ENCODE measurements around the gene DDIT4L. TPM values are rescaled to one million over a fixed set of nuclear protein-coding genes. Genes with fewer than 3 reads are reported as not detected.

Gene DDIT4L
- total and polyA plus RNA-seq, 2 donors (not counting 1 experiment from before 2014, with no cell fraction given): 6.4 to 14.2 TPM

DNA sequence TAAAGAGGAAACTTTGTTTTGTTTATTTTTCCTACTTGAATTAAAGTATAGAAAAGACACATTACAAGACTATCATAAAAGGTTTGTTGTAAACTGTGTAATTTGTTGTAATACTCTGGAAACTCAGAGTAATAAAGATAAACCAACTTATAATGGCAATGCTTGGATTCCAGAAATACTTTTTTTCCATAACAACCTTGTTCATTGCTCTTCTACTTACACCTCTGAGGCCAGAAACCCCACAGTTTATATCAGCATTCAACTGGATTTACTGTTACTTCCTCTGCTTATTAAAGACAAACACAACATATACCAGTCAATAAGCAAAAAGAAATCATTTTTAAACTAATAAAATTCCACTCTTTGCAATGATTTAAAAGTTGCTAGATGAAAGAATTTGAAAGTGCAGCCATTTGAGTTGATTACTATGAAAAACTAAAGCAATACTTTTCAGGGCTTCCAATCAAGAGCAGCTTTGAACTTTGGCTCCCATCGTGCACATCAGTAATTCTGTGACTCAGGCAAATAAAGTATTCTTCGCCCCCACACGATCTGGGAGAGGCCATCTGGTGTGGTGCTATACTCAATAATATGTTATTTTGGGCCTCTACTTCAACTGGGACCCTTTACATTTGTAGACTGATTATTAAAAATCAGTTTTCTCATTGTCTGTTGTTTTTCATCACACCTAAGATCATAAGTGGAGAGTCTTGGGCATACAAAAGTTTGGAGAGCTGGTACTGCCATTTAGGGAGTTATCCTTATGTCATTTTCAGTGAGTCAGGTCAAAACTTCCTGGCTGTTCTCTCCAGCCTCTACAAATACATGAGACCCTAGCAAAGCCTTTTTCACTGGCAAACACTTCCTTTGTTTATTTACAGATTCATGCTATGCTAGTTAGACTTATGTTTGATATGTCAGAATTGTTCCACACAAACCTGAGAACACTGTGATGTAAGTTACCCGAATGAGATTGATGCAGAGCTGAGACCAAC is 20.5 kb downstream of the DDIT4L start:
- no peak for TF ChIP-seq CTCF (conservative IDR thresholded peaks at IDR 0.05 in 1 of 2, IDR thresholded peaks at IDR 0.05 in 1 of 2; ENCODE audit: low read depth in 1 of 2, low read length in 2 of 2)
- no peak for TF ChIP-seq EZH2 (IDR thresholded peaks at IDR 0.05; ENCODE audit: low read length, missing control alignments)
- Histone ChIP-seq H3K9ac (ENCODE audit: insufficient read depth, low read length) (no peak overlapping the region), H3K79me2 (ENCODE audit: control insufficient read depth, insufficient read depth, low read length) (no peaks in the 10 kb centered on the region)

GRCh38 chr4:100168521-100168920 is 21.7 kb downstream of the DDIT4L start:
- Histone ChIP-seq H2AFZ (ENCODE audit: low read length) (peak overlapping the region; percentile 37), H3K9ac (ENCODE audit: insufficient read depth, low read length) (no peak overlapping the region), H3K9me3 (ENCODE audit: control insufficient read depth, insufficient read depth, low read depth, low read length) (no peaks in the 10 kb centered on the region), H3K27me3 (ENCODE audit: control insufficient read depth, insufficient read depth, low read length) (no peaks in the 10 kb centered on the region), H3K79me2 (ENCODE audit: control insufficient read depth, insufficient read depth, low read length) (no peaks in the 10 kb centered on the region), H3K4me3 (replicated peaks in 1 of 4; ENCODE audit: control extremely low read depth in 1 of 4, insufficient read depth in 1 of 4, low read depth in 3 of 4, low read length in 4 of 4) (peak overlapping the region in 1 of 4 experiments; percentile 9), H3K36me3 (ENCODE audit: control insufficient read depth, insufficient read depth, low read length) (no peaks in the 10 kb centered on the region), H3K27ac (ENCODE audit: insufficient read depth, low read length) (peak overlapping the region; percentile 27), H3K4me1 (ENCODE audit: control insufficient read depth, extremely low read depth, insufficient read depth, low read length) (no peaks in the 10 kb centered on the region), H3K4me2 (ENCODE audit: extremely low read depth, insufficient read depth, low read length) (peak overlapping the region; percentile 59), H4K20me1 (ENCODE audit: control insufficient read depth, extremely low read depth, insufficient read depth, low read length) (no peaks in the 10 kb centered on the region)
- no peak for TF ChIP-seq EZH2 (IDR thresholded peaks at IDR 0.05; ENCODE audit: low read length, missing control alignments)
- TF ChIP-seq CTCF (conservative IDR thresholded peaks at IDR 0.05 in 1 of 2, IDR thresholded peaks at IDR 0.05 in 1 of 2; ENCODE audit: low read depth in 1 of 2, low read length in 2 of 2): no peak
- peak; percentile 30 to 40 for DNase-seq (ENCODE audit: low read depth in 2 of 2)

More for the DNA sequence above, 20.5 kb downstream of the DDIT4L start:
- H2AFZ ChIP-seq (ENCODE audit: low read length): no peak overlapping the region
- no peaks in the 10 kb centered on the region for H3K4me1 ChIP-seq (ENCODE audit: control insufficient read depth, extremely low read depth, insufficient read depth, low read length)
- H3K4me2 ChIP-seq (ENCODE audit: extremely low read depth, insufficient read depth, low read length): no peak overlapping the region
- no peaks in the 10 kb centered on the region for H4K20me1 ChIP-seq (ENCODE audit: control insufficient read depth, extremely low read depth, insufficient read depth, low read length)
- peak in 1 of 2 donors; percentile 15 for DNase-seq (ENCODE audit: low read depth in 2 of 2)
- H3K27ac ChIP-seq (ENCODE audit: insufficient read depth, low read length): peak overlapping the region; percentile 16
- H3K36me3 ChIP-seq (ENCODE audit: control insufficient read depth, insufficient read depth, low read length): no peaks in the 10 kb centered on the region
- no peaks in the 10 kb centered on the region for H3K27me3 ChIP-seq (ENCODE audit: control insufficient read depth, insufficient read depth, low read length)
- H3K9me3 ChIP-seq (ENCODE audit: control insufficient read depth, insufficient read depth, low read depth, low read length): no peaks in the 10 kb centered on the region
- H3K4me3 ChIP-seq (replicated peaks in 1 of 4; ENCODE audit: control extremely low read depth in 1 of 4, insufficient read depth in 1 of 4, low read depth in 3 of 4, low read length in 4 of 4): no peak overlapping the region

DNA sequence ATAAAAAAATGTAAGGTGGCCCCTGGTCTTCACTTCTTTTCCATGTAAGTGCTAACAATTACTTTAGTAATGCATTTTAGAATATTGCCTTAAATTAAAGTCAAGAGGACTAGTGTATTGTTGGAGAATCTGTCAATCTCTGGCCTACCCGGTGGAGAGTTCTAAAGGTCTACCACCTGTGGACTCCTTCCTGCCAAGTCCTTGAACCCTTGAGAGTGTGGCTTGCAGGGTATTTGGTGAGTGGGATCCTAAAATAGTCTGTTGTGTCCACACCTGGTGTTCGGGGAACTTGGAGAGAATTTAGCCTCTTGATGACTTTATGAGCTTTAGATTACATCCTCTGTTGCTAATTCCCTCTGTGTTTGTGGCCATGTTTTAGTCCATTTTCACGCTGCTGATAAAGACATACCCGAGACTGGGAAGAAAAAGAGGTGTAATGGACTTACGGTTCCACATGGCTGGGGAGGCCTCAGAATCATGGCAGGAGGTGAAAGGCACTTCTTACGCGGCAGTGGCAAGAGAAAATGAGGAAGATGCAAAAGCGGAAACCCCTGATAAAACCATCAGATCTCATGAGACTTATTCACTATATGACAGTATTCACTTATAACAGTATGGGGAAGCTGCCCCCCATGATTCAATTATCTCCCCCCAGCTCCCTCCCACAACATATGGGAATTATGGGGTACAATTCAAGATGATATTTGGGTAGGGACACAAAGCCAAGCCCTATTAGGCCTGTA is 23.8 kb downstream of the DDIT4L start:
- Histone ChIP-seq H3K9me3 (ENCODE audit: control insufficient read depth, insufficient read depth, low read depth, low read length) (no peaks in the 10 kb centered on the region), H3K4me1 (ENCODE audit: control insufficient read depth, extremely low read depth, insufficient read depth, low read length) (no peaks in the 10 kb centered on the region), H2AFZ (ENCODE audit: low read length) (no peak overlapping the region), H3K27ac (ENCODE audit: insufficient read depth, low read length) (no peak overlapping the region), H3K79me2 (ENCODE audit: control insufficient read depth, insufficient read depth, low read length) (no peaks in the 10 kb centered on the region), H3K27me3 (ENCODE audit: control insufficient read depth, insufficient read depth, low read length) (no peaks in the 10 kb centered on the region), H3K9ac (ENCODE audit: insufficient read depth, low read length) (no peak overlapping the region), H3K36me3 (ENCODE audit: control insufficient read depth, insufficient read depth, low read length) (no peaks in the 10 kb centered on the region), H3K4me3 (replicated peaks in 1 of 4; ENCODE audit: control extremely low read depth in 1 of 4, insufficient read depth in 1 of 4, low read depth in 3 of 4, low read length in 4 of 4) (no peak overlapping the region), H3K4me2 (ENCODE audit: extremely low read depth, insufficient read depth, low read length) (no peak overlapping the region), H4K20me1 (ENCODE audit: control insufficient read depth, extremely low read depth, insufficient read depth, low read length) (no peaks in the 10 kb centered on the region)
- no peak for TF ChIP-seq CTCF (conservative IDR thresholded peaks at IDR 0.05 in 1 of 2, IDR thresholded peaks at IDR 0.05 in 1 of 2; ENCODE audit: low read depth in 1 of 2, low read length in 2 of 2)
- TF ChIP-seq EZH2 (IDR thresholded peaks at IDR 0.05; ENCODE audit: low read length, missing control alignments): no peak
- DNase-seq (ENCODE audit: low read depth in 2 of 2): no peak
